ENCODE measurements around the gene TAF4B.
"Not testable (repeated sequence)": the region's sequence is repeated elsewhere in the genome, so short reads cannot be mapped to it uniquely, and the experiment has no call there.

Gene TAF4B, protein sequence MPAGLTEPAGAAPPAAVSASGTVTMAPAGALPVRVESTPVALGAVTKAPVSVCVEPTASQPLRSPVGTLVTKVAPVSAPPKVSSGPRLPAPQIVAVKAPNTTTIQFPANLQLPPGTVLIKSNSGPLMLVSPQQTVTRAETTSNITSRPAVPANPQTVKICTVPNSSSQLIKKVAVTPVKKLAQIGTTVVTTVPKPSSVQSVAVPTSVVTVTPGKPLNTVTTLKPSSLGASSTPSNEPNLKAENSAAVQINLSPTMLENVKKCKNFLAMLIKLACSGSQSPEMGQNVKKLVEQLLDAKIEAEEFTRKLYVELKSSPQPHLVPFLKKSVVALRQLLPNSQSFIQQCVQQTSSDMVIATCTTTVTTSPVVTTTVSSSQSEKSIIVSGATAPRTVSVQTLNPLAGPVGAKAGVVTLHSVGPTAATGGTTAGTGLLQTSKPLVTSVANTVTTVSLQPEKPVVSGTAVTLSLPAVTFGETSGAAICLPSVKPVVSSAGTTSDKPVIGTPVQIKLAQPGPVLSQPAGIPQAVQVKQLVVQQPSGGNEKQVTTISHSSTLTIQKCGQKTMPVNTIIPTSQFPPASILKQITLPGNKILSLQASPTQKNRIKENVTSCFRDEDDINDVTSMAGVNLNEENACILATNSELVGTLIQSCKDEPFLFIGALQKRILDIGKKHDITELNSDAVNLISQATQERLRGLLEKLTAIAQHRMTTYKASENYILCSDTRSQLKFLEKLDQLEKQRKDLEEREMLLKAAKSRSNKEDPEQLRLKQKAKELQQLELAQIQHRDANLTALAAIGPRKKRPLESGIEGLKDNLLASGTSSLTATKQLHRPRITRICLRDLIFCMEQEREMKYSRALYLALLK

GRCh38 chr18:26226229-26227050 is at the start of gene TAF4B:
TSS of gene TAF4B (plus strand) at chr18:26226445. CDS start at chr18:26226934, 489 bp downstream.
- H3K4me3 ChIP-seq (ENCODE audit: low read depth, low read length): peak within 1 kb of the TSS; percentile 83

GRCh38 chr18:26181343-26181826 is 44.9 kb upstream of the TAF4B start:
- H3K4me3 ChIP-seq (ENCODE audit: low read depth, low read length): no peak overlapping the region

DNA sequence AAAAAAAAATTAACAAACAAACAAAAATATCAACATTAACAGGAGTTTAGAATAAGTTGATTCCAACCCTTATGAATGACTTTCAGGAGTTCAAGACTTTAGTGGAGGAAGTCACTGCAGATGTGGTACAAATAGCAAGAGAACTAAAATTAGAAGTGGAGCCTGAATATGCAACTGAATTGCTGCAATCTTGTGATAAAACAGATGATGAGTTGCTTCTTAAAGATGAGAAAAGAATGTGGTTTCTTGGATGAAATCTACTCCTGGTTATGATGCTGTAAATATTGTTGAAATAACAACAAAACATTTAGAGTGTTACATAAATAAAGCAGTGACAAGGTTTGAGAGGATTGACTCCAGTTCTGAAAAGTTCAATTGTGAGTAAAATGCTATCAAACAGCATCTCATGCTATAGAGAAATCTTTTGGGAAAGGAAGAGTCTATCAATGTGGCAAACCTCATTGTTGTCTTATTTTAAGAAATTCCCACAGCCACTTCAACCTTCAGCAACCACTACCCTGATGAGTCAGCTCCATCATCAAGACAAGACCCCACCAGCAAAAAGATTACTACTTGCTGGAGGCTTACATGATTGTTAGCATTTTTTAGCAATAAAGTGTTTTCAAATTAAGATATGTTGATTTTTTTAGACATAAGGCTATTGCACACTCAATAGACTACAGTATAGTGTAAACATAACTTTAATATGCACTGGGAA is 42.7 kb upstream of the TAF4B start:
- H3K4me3 ChIP-seq (ENCODE audit: low read depth, low read length): no peak overlapping the region

- H3K4me3 ChIP-seq (ENCODE audit: low read depth, low read length): no peak overlapping the region
Measured at GRCh38 chr18:26185267-26185666, 41.0 kb upstream of the TAF4B start.

DNA sequence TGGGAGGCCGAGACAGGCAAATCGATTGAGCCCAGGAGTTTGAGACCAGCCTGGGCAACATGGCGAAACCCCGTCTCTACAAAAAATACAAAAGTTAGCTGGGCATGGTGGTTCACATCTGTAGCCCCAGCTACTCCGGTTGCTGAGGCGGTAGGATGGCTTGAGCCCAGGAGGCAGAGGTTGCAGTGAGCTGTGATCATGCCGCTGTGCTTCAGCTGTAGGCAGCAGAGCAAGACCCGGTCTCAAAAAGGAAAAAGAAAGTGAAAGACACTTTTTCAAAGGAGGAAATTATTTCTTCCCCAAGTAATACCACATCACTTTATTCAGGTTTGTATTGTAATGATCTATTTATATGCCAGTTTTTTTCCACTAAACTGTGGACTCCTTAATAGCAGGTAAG is 35.7 kb upstream of the TAF4B start:
- no peak overlapping the region for H3K4me3 ChIP-seq (ENCODE audit: low read depth, low read length)

- no peak overlapping the region for H3K4me3 ChIP-seq (ENCODE audit: low read depth, low read length)
Measured at GRCh38 chr18:26192233-26192632, 34.0 kb upstream of the TAF4B start.

DNA sequence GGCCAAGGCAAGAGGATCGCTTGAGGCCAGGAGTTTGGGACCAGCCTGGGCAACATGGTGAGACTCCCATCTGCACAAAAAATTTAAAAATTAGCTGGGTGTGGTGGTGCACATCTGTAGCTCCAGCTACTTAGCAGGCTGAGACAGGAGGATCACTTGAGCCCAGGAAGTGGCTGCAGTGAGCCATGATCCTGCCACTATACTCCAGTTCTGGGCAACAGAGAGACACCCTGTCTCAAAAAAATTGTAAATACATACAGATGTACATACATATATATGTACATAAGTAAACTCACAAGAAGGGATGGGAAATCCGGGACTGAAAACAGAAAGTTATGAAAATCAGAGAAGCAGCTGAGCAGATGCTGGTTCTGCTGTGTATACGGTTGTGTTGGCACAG is 29.6 kb upstream of the TAF4B start:
- H3K4me3 ChIP-seq (ENCODE audit: low read depth, low read length): no peak overlapping the region

DNA sequence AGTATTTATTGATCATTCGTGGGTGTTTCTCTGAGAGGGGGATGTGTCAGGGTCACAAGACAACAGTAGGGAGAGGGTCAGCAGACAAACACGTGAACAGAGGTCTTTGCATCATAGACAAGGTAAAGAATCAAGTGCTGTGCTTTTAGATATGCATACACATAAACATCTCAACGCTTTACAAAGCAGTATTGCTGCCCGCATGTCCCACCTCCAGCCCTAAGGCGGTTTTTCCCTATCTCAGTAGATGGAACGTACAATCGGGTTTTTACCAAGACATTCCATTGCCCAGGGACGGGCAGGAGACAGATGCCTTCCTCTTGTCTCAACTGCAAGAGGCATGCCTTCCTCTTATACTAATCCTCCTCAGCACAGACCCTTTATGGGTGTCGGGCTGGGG is 24.2 kb upstream of the TAF4B start:
- not testable (repeated sequence) for H3K4me3 ChIP-seq (ENCODE audit: low read depth, low read length)

- no peak overlapping the region for H3K4me3 ChIP-seq (ENCODE audit: low read depth, low read length)
Measured at GRCh38 chr18:26205318-26205717, 20.9 kb upstream of the TAF4B start.

GRCh38 chr18:26206488-26206887 is 19.8 kb upstream of the TAF4B start:
- H3K4me3 ChIP-seq (ENCODE audit: low read depth, low read length): no peak overlapping the region

DNA sequence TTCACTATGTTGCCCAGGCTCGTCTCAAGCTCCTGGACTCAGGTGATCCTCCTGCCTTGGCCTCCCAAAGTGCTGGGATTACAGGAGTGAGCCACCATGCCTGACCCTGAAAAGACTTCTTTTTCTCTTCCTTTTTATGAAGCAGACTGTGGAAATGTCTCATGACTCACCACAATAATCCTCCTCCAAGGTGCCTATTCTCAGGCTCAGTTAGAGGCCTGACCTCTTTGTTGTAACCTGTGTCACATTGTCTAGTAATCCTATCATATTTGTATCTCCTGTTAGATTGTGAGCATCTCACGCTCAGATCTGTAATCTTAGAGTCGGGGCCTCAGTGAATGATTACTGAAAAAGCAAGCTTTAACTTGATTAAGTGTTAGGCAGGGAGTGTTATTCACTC is 18.3 kb upstream of the TAF4B start:
- H3K4me3 ChIP-seq (ENCODE audit: low read depth, low read length): no peak overlapping the region

DNA sequence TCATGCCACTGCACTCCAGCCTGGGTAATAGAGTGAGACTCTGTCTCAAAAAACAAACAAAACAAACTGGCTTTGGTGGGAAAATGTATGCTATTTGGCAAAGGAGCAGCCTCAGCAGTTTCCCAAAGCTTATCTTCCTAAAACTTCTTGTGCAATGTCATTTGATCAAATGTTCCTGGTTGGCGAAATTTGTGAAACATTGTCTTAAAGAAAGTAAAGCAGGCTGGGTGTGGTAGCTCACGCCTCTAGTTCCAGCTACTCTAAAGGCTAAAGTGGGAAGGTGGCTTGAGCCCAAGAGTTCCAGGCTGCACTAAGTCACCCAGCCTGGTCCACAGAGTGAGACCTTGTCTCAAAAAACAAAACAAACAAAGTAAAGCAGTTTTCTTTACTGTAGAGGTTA is 17.3 kb upstream of the TAF4B start:
- no peak overlapping the region for H3K4me3 ChIP-seq (ENCODE audit: low read depth, low read length)

DNA sequence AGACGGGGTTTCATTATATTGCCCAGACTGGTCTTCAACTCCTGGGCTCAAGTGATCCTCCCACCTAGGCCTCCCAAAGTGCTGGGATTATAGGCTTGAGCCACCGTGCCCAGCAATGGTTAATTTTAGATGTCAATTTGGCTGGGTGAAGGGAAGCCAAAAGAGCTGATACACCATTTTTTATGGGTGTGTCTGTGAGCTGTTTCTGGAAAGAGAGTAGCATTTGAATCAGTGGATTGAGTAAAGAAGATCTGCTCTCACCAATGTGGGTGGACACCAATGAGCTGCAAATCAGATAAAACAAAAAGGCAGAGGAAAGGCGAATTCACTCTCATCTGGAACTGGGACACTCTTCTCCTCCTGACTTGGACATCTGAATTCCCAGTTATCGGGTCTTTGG is 16.1 kb upstream of the TAF4B start:
- H3K4me3 ChIP-seq (ENCODE audit: low read depth, low read length): no peak overlapping the region

DNA sequence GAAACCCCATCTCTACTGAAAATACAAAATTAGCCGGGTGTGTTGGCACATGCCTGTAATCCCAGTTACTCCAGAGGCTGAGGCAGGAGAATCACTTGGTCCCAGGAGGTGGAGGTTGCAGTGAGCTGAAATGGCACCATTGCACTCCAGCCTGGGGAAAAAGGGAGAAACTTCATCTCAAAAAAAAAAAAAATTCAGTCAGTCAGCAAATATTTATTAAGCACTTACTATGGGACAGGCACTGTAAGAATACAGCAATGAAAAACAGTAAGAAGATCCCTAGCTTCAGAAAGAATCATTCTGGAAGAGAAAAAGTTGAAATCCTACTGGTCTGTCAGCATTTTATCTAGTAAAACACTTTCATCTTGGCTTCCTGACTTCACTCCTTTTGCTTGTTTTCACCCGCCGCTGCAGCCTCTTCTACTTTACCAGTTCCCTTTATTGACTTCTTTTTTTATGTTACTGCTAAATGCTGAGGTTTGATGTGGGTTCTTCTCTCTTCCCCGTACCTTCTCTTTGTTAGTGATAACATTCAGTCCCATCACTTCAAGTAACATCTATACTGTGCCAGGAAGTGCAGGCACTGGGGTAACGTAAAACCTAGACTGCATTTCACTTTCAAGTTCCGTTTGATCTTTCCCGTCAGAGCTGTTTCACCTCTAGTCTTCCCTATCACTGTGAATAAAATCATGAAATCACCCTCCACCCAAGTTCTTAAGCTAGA is 10.8 kb upstream of the TAF4B start:
- H3K4me3 ChIP-seq (ENCODE audit: low read depth, low read length): no peak overlapping the region

- no peak overlapping the region for H3K4me3 ChIP-seq (ENCODE audit: low read depth, low read length)
Measured at GRCh38 chr18:26225022-26225693, 1.1 kb upstream of the TAF4B start.

DNA sequence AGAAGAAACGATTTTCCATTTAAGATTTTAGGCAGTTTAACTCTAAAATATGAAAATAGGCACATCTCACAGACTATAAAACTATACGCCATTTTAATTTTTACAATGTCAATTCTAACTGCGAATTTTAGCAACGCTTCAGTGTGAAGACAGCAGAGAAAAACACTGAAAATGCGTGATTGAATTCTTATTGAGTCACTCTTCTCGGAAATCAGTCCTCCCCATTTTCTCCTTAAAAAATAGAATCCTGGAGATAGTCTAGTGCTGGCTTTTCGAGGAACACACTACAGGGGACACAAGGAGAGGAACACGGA is 373 bp upstream of the TAF4B start:
- no peak overlapping the region for H3K4me3 ChIP-seq (ENCODE audit: low read depth, low read length)

- H3K4me3 ChIP-seq (ENCODE audit: low read depth, low read length): peak overlapping the region; percentile 83
Measured at GRCh38 chr18:26227051-26227670, 916 bp downstream of the TAF4B start.

GRCh38 chr18:26228562-26229260 is 2.5 kb downstream of the TAF4B start:
- no peak overlapping the region for H3K4me3 ChIP-seq (ENCODE audit: low read depth, low read length)
